ENCODE data around the gene NAA15.
A peak's percentile ranks its signal among the peaks of the same experiment; 100 is the strongest.

The NAA15 gene

GRCh38 chr4:139410312-139410711 is 109.0 kb downstream of the NAA15 start:
- TF ChIP-seq USF1 (IDR thresholded peaks at IDR 0.05) (no peak), EGR1 (IDR thresholded peaks at IDR 0.05) (no peak), TEAD4 (IDR thresholded peaks at IDR 0.05) (no peak), TCF12 (IDR thresholded peaks at IDR 0.05; ENCODE audit: low read depth) (no peak), ZBTB7A (IDR thresholded peaks at IDR 0.05; ENCODE audit: low read depth) (no peak), RAD21 (IDR thresholded peaks at IDR 0.05; ENCODE audit: low read depth) (no peak), NFIC (IDR thresholded peaks at IDR 0.05) (no peak), CEBPB (IDR thresholded peaks at IDR 0.05) (no peak), MAX (IDR thresholded peaks at IDR 0.05) (no peak), YY1 (IDR thresholded peaks at IDR 0.05; ENCODE audit: low read depth) (no peak), FOXM1 (IDR thresholded peaks at IDR 0.05; ENCODE audit: borderline replicate concordance, low read depth) (no peak), REST (IDR thresholded peaks at IDR 0.05; ENCODE audit: low read depth) (no peak)

GRCh38 chr4:139416073-139416673 is 114.9 kb downstream of the NAA15 start:
- TF ChIP-seq CEBPB (IDR thresholded peaks at IDR 0.05): no peak
- TF ChIP-seq TEAD4 (IDR thresholded peaks at IDR 0.05): no peak
- peak; percentile 38; the same call in 1 of the 2 replicates for TF ChIP-seq RAD21 (IDR thresholded peaks at IDR 0.05; ENCODE audit: low read depth)

- TF ChIP-seq REST (IDR thresholded peaks at IDR 0.05; ENCODE audit: low read depth) (no peak), TCF12 (IDR thresholded peaks at IDR 0.05; ENCODE audit: low read depth) (no peak), ZBTB7A (IDR thresholded peaks at IDR 0.05; ENCODE audit: low read depth) (no peak), NFIC (IDR thresholded peaks at IDR 0.05) (no peak), EGR1 (IDR thresholded peaks at IDR 0.05) (no peak), EP300 (IDR thresholded peaks at IDR 0.05; ENCODE audit: borderline replicate concordance) (no peak), MAX (IDR thresholded peaks at IDR 0.05) (no peak), TEAD4 (IDR thresholded peaks at IDR 0.05) (no peak), CEBPB (IDR thresholded peaks at IDR 0.05) (no peak), FOXM1 (IDR thresholded peaks at IDR 0.05; ENCODE audit: borderline replicate concordance, low read depth) (no peak), USF1 (IDR thresholded peaks at IDR 0.05) (no peak), RAD21 (IDR thresholded peaks at IDR 0.05; ENCODE audit: low read depth) (no peak), YY1 (IDR thresholded peaks at IDR 0.05; ENCODE audit: low read depth) (no peak)
Observed at GRCh38 chr4:139419388-139419914, 118.1 kb downstream of the NAA15 start.

- no peak for TF ChIP-seq TAF1 (IDR thresholded peaks at IDR 0.05; ENCODE audit: low read depth)
- TF ChIP-seq REST (IDR thresholded peaks at IDR 0.05; ENCODE audit: low read depth): no peak
- no peak for TF ChIP-seq FOXM1 (IDR thresholded peaks at IDR 0.05; ENCODE audit: borderline replicate concordance, low read depth)
- TF ChIP-seq CREB1 (IDR thresholded peaks at IDR 0.05; ENCODE audit: low read depth): no peak
- TF ChIP-seq USF1 (IDR thresholded peaks at IDR 0.05): no peak
- TF ChIP-seq MAX (IDR thresholded peaks at IDR 0.05): no peak
- no peak for TF ChIP-seq CEBPB (IDR thresholded peaks at IDR 0.05)
- no peak for TF ChIP-seq EGR1 (IDR thresholded peaks at IDR 0.05)
- TF ChIP-seq TEAD4 (IDR thresholded peaks at IDR 0.05): no peak
- no peak for TF ChIP-seq EP300 (IDR thresholded peaks at IDR 0.05; ENCODE audit: borderline replicate concordance)
- no peak for TF ChIP-seq NFIC (IDR thresholded peaks at IDR 0.05)
- no peak for TF ChIP-seq ZBTB7A (IDR thresholded peaks at IDR 0.05; ENCODE audit: low read depth)
- TF ChIP-seq YY1 (IDR thresholded peaks at IDR 0.05; ENCODE audit: low read depth): no peak
- TF ChIP-seq TCF12 (IDR thresholded peaks at IDR 0.05; ENCODE audit: low read depth): no peak
- TF ChIP-seq RAD21 (IDR thresholded peaks at IDR 0.05; ENCODE audit: low read depth): no peak
Observed at GRCh38 chr4:139420652-139421051, 119.3 kb downstream of the NAA15 start.
